ENCODE data around the gene ABCB9.

Gene ABCB9

DNA sequence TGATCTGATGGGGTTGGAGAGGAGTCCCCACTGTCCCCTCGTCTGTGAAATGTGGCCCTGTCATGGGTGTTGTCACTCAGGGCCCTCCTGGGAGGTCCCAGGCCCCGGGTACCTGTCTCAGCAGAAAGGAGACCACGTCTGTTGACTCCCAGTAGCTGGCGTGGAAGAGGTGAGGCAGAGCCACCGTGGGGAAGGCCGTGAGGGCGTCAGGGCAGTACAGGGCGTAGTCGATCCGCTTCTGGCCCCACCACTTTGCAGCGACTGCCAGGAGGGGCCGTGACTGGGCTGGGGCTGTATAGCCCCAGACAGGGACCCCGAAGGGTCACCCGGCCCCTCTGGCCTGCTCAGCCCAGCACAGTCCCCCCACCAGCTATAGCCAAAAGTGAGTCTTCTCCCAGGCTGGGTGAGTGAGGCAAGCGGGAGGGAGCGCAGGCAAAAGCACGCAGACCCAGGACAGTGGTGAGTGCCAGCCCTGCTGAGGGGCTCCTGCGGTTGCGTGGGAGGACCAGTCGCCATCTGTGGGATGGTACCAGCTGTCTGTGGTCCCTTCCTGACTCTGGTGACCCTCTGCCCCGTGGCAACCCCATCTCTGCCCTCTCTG lies 22.4 kb upstream of the ABCB9 start:
- peaks cover 3% of the 10 kb centered on the region for H3K36me3 ChIP-seq (replicated peaks)
- in situ Hi-C loops (cut with HindIII; ENCODE audit: low pct_ligation_motif_present, low sequenced_read_pairs): no loop called here
- no peak overlapping the region for H3K27ac ChIP-seq
- H3K4me3 ChIP-seq (ENCODE audit: low read depth, low read length): no peak overlapping the region
- H3K27me3 ChIP-seq (replicated peaks): no peaks in the 10 kb centered on the region
- no peak for DNase-seq
- TF ChIP-seq, protein P1, sequence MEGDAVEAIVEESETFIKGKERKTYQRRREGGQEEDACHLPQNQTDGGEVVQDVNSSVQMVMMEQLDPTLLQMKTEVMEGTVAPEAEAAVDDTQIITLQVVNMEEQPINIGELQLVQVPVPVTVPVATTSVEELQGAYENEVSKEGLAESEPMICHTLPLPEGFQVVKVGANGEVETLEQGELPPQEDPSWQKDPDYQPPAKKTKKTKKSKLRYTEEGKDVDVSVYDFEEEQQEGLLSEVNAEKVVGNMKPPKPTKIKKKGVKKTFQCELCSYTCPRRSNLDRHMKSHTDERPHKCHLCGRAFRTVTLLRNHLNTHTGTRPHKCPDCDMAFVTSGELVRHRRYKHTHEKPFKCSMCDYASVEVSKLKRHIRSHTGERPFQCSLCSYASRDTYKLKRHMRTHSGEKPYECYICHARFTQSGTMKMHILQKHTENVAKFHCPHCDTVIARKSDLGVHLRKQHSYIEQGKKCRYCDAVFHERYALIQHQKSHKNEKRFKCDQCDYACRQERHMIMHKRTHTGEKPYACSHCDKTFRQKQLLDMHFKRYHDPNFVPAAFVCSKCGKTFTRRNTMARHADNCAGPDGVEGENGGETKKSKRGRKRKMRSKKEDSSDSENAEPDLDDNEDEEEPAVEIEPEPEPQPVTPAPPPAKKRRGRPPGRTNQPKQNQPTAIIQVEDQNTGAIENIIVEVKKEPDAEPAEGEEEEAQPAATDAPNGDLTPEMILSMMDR (IDR thresholded peaks at IDR 0.05; ENCODE audit: low read depth, low read length, missing control alignments): no peak

DNA sequence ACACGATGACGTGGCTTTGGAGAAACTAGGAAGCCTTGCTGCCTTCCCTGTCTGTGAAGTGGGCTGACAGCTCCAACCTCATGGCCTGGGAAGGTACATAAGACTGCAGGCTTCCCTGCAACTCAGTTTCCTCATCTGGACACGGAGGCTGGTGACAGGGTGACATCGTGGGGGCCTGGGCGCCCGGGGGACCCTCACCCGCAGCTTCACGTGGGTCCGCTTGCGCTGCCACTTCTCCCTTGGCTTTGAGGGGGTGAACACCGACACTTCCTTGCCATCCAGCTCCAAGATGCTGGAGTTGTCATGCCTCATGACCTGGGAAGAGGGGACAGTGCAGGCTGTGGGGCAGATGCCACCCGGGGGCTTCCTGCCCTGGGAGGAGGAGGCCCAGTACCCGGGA lies 21.8 kb upstream of the ABCB9 start:
- H3K4me3 ChIP-seq (ENCODE audit: low read depth, low read length): no peak overlapping the region
- TF ChIP-seq, protein P1 (IDR thresholded peaks at IDR 0.05; ENCODE audit: low read depth, low read length, missing control alignments): no peak
- H3K27ac ChIP-seq: no peak overlapping the region
- H3K27me3 ChIP-seq (replicated peaks): no peaks in the 10 kb centered on the region
- H3K36me3 ChIP-seq (replicated peaks): peaks cover 3% of the 10 kb centered on the region
- no peak for DNase-seq
- in situ Hi-C loops (cut with HindIII; ENCODE audit: low pct_ligation_motif_present, low sequenced_read_pairs): no loop called here

DNA sequence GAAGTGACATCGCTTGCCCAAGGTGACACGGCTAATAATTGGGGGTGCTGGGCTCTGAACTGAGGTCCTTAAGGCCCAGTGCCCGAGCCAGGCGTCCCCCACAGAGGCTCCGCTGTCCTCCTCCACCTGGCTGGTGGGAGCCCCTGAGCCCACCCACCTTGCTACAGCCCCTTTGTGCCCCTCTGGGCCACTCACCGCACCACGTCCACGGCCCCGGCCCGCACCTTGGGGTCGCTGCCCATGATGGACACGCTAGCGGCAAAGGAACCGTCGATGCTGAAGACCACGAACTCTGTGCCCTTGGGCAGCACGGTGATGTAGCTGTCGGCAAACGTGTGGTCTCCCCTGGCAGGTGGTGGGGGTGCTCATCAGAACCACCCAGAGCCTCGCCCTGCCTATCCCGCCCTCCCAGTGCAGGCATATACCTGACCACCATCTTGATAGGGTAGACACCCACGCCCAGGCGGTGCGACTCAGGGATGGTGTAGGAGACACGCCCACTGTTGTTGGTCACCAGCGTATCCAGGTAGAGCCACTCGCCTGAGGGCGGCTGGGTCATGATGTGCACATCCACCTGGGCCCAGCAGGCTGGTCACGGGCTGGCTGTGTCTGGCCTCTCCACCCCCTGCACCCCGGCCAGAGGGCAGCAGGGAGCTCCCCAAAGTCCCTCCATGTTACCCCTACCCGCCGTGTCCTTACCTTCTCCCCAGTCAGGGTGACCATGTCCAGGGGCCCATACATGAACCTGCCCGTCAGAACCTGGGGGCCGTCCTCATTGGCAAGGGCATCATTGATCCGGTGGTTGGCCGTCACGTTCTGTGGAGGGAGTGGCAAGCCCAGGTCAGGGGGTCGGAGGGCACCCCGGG lies 21.1 kb upstream of the ABCB9 start:
- Histone ChIP-seq H3K36me3 (replicated peaks) (peaks cover 3% of the 10 kb centered on the region), H3K4me3 (ENCODE audit: low read depth, low read length) (no peak overlapping the region), H3K27ac (no peak overlapping the region), H3K27me3 (replicated peaks) (no peaks in the 10 kb centered on the region)
- no peak for DNase-seq
- in situ Hi-C loops (cut with HindIII; ENCODE audit: low pct_ligation_motif_present, low sequenced_read_pairs): no loop called here
- TF ChIP-seq, protein P1 (IDR thresholded peaks at IDR 0.05; ENCODE audit: low read depth, low read length, missing control alignments): no peak

DNA sequence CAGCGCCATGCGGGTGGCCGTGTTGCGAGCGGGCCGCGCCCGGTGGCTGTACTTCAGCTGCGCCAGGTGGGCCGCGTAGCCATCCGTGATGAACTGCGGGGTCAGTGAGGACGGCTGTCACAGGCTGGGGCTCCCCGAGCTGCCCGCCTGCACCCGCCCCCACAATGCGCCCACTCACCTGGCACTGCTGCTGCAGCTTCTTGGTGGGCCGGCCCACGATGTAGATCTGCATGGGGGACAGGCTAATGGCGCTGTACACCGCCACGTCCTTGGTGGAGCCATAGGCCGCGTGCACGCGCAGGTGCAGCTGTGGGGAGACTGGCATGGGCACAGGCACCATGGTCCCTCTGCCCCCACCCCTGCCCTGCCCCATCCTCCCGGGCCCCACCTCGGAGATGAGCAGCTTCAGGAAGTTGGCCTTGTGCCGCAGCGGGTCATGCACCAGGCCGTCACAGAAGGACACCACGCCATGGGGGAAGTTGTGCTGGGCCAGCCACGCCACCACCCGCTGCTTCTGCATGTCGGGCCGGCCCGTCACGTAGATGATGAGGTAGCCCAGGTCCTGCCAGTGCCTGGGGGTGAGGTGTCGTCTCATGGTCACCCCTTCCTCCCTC lies 20.1 kb upstream of the ABCB9 start:
- H3K36me3 ChIP-seq (replicated peaks): peaks cover 3% of the 10 kb centered on the region
- H3K4me3 ChIP-seq (ENCODE audit: low read depth, low read length): no peak overlapping the region
- H3K27me3 ChIP-seq (replicated peaks): no peaks in the 10 kb centered on the region
- TF ChIP-seq, protein P1 (IDR thresholded peaks at IDR 0.05; ENCODE audit: low read depth, low read length, missing control alignments): no peak
- H3K27ac ChIP-seq: no peak overlapping the region
- in situ Hi-C loops (cut with HindIII; ENCODE audit: low pct_ligation_motif_present, low sequenced_read_pairs): no loop called here
- DNase-seq: no peak

DNA sequence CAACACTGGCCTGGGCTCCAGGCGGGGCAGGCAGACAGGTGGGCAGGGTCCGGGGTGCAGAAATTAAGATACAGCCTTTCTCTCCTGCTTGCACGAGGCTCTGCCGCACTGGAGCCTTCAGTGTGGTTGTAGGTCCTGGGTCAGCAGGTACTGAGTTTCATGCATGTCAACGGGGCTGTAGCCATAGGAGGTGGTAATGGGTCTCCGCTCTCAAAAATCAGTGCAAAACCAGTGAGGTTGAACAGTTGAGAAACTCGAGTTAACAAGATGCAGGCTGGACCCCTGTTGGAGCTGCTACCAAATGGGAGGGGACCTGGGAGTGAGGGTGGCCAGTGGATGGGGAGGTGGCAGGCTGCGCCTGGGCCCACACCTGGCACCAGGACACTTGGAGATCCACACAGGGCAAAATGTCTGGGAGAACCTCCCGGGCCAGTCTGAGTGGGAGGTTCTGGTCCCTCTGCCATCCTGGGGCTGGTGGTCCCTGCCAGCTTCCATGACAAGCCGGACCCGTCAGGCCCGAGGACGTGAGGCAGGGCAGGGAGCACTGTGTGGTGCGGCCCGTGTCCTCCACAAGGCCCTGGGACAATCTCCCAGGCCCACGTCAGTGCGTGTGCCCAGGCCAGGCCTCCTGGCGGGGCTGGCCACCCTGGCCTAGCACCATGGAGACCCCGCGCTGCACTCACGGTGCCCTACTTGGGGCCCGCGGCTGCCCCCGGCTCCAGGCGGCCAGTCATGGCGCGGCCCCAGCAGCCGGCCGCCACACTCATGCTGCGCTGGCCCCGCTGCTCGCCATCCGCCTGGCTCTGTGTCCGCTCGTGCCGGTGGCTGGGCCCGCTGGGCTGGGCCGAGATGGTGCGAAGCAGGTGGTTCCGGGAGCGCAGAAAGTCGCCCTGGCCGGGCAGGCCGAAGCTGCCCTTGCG lies 19.3 kb upstream of the ABCB9 start:
- Histone ChIP-seq H3K27me3 (replicated peaks) (no peaks in the 10 kb centered on the region), H3K4me3 (ENCODE audit: low read depth, low read length) (no peak overlapping the region), H3K27ac (no peak overlapping the region), H3K36me3 (replicated peaks) (peaks cover 3% of the 10 kb centered on the region)
- in situ Hi-C loops (cut with HindIII; ENCODE audit: low pct_ligation_motif_present, low sequenced_read_pairs): no loop called here
- TF ChIP-seq, protein P1 (IDR thresholded peaks at IDR 0.05; ENCODE audit: low read depth, low read length, missing control alignments): no peak
- no peak for DNase-seq
